ENCODE measurements around the gene PROX1.

DNA sequence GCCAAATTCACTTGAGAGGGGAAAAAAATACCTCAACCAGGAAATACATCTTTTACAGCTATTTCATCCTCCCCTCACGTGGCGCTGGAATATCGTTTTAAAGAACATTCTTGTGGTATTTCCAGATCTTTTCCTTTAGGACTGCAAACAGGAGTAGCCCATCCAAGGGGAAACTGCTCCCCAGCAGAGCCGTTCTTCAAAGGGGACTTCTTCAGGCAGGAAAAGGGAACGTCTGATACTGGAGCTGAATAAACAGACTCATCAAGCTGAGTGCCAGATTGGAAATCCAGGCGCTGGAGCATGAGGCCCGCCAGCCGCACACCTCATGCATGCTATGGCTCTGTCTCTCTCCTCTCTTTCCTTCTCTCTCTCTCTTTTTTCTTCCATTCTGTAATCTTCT is 34.0 kb upstream of the PROX1 start:
- TF ChIP-seq, protein P1, sequence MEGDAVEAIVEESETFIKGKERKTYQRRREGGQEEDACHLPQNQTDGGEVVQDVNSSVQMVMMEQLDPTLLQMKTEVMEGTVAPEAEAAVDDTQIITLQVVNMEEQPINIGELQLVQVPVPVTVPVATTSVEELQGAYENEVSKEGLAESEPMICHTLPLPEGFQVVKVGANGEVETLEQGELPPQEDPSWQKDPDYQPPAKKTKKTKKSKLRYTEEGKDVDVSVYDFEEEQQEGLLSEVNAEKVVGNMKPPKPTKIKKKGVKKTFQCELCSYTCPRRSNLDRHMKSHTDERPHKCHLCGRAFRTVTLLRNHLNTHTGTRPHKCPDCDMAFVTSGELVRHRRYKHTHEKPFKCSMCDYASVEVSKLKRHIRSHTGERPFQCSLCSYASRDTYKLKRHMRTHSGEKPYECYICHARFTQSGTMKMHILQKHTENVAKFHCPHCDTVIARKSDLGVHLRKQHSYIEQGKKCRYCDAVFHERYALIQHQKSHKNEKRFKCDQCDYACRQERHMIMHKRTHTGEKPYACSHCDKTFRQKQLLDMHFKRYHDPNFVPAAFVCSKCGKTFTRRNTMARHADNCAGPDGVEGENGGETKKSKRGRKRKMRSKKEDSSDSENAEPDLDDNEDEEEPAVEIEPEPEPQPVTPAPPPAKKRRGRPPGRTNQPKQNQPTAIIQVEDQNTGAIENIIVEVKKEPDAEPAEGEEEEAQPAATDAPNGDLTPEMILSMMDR (IDR thresholded peaks at IDR 0.05), result no peak
- no peak for TF ChIP-seq POLR2A (IDR thresholded peaks at IDR 0.05)
